GM21737 (cell line): Measurements from ENCODE around the gene SHANK2.

Source experiments
- ATAC-seq: cut with Tn5 transposase; IDR thresholded peaks from one replicate; pipeline ENCODE4 v1.9.1; 2021; ENCODE audit warnings: mild to moderate bottlenecking, moderate library complexity; ENCODE audit not compliant: unreplicated experiment

SHANK2 gene

DNA sequence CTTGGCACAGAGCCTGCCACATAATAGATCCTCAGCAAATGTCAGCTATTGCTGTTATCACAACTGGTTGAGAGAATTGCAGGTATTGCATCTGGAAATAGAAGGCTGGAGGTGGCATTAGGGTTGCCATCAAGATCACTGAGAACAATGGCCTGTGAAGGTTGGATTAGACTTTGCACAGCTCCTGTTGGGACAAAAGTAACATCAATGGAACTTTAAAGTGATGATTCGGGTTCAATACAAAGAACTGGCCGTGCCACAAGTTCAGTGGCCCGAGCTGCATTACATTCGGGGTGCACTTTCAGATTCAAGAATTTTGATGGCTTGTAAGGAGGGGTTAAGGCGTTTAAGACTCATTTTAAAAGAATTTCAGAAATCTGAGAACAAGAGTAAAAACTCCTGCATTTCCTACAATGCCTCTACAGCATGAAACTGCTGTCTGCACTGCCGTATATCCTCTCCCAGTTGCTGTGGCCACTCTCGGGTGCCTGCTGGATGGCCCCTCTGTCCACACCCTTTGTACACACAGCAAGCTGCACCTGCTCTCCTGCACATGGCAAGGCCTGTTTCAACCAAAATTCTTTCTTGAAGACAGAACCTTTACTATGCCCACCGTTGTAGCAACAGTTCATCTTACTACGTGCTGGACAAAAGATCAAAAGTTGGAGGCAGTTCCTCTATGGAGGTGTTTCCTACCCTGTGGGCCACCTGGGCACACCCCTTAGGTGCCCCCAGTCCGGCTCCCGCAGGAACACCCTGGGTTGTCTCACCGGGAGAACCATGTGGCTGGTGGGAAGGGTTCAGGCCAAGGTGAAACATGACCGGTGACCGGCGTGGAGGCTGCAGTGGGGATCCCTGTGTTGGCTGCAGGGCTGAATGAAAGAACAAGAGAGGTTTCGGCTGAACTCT is 17.5 kb upstream of the SHANK2 start:
- ATAC-seq = no peak

DNA sequence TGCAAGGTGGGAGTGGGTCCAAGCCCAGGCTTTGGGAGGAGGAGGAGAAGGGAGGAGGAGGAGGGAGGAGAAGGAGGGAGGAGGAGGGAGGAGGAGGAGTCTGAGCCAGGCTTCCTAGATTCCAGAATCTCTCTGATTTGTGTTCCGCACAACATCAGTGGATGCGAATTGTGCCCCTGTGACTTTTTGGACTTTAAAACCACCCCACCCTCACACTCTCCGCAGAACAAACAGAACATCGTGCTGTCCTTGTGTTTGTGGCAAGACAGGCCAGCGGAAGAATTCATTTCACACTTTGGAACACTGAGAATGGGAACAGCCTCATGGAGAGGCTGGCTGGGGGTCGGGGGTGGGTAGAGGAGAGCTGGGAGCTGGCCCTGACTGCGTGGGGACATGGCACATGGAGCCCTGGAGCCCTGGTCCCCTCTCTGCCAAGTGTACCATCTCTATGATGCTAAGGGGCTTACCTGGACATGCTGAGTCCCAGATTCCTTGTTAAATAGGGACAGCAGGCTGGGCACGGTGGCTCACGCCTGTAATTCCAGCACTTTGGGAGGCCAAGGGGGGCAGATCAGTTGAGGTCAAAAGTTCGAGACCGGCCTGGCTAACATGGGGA is 16.4 kb upstream of the SHANK2 start:
- no peak for ATAC-seq

DNA sequence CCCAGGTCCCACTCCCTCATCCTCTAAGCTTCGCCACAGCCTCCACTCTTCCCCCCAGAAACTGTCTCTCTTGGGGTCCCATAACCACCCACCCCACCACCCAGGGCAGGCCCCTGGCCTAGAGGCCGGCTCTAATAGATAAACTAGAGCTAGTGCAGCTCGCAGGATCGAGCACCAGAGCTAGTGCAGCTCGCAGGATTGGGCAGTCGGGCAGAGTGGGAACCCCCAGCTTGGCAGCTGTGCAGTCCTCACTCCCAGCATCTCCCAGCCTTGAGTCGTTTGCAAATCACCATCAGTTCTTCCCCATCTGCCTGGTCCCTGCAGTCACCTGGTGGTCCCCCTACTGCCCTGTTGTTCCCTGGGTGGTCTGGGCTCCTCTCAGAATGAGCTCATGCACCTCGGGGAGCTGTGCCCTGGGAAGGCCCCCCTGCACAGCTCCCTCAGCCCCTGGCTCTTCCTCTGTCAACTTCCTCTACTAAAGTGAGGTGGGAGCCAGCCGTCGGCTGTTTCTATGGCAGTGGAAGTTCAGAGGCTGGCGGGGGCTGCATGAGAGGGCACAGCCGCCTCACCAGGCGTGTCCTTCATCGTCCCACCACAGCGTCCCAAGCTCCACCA is 15.5 kb upstream of the SHANK2 start:
- no peak for ATAC-seq

DNA sequence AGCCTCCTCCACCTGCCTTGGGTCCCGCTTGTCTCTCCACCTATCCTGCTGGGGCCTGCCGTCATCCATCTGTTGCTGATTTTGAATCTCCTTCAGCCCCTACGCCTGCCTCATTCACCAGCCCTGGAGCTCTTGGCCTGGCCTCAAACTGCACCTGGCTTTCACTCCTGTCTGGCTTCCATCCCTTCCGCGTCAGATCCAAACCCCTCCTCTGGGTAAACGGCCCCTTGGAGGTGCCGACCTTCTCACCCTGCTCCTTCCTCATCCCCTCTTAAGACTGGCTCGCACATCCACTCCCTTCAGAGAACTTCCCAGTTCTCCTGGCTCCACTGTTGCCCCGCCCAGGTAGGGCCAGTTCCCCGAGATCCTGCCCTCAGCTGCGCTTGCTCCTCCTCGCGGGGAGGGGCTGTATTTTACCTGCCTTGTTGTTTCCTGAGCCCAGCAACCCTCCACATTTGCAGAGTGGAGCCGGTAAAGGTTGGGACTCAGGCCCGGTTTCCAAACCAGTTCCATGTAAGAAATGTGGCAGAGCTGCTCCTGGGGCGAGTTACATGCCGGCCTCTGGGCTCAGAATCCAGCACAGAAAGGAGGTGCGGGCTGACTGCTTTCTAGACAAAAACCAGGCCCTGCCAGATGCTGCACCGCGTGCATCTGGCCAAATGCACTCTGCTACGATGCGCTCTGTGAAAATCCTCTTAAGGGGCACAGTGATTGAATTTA is 13.9 kb upstream of the SHANK2 start:
- no peak for ATAC-seq

- no peak for ATAC-seq
Measured at GRCh38 chr11:71265559-71266092, 13.2 kb upstream of the SHANK2 start.

GRCh38 chr11:71263386-71263785 is 11.0 kb upstream of the SHANK2 start:
- ATAC-seq = no peak

- no peak for ATAC-seq
Measured at GRCh38 chr11:71255800-71256479, 3.6 kb upstream of the SHANK2 start.

DNA sequence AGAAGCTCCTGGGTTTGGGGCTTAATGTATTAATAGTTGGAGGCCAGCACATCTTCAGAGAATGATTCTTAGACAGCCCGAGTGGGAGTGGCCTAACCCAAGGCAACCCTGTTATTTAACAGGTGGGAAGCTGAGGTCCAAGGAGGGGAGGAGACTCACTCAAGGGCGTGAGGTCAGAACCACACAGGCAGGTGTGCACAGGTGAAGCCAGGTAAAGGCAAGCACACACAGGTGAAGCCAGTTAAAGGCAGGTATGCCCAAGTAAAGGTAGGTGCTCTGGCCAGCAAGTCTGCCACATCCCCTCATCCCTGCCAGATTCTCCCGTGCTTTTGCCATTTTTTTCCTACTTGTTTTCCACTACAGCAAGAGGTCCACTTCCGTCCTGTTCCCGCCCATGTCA is 2.9 kb upstream of the SHANK2 start:
- no peak for ATAC-seq

GRCh38 chr11:71253794-71254193 is 1.4 kb upstream of the SHANK2 start:
- ATAC-seq = no peak

DNA sequence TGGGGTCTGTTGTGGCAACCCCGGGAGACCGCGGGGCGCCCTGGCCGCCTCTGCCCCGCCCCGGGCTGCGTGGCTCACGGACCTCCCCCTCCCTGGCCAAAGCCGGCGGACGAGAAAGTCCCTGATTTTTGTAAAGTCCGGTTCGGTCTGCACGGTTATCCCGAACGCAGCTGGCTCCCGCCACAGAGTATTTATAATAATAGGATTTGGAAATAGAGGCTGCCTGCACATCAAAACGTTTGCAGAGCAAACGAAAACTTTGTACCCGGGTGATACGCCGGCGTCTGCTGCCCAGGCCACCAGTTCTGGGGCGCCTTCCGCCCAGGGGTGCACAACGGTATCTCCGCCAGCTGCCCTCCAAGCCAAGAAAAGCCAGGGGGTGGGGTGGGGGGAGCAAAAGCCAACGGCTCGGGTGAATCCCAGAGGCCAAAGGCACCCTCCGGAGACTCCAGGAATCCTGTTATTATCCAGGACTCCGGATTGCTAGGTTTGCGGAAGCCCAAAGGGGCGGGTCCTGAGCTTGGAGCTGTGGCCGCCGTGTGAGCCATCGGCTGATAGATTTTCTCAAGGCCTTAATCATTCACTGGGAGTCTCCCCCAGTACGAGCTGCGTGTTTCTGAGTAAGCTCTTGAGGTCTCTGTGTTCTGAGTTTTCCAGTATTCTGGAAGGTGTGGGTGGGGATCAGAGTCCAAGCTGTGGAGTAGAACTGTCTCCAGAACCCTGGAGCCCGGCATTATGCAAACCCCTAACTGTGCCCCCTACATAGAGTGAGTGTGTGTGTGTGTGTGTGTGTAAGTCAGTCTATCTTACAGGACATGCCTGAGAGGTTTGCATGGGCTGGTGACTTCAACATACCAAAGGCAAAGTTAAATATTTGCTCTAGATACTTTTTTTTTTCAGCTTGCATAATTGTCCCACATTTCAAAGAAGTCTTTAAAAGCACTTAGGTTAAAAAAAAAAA is 673 bp upstream of the SHANK2 start:
- ATAC-seq = no peak

GRCh38 chr11:71251761-71252268 is 562 bp downstream of the SHANK2 start:
- ATAC-seq = peak; percentile 49

DNA sequence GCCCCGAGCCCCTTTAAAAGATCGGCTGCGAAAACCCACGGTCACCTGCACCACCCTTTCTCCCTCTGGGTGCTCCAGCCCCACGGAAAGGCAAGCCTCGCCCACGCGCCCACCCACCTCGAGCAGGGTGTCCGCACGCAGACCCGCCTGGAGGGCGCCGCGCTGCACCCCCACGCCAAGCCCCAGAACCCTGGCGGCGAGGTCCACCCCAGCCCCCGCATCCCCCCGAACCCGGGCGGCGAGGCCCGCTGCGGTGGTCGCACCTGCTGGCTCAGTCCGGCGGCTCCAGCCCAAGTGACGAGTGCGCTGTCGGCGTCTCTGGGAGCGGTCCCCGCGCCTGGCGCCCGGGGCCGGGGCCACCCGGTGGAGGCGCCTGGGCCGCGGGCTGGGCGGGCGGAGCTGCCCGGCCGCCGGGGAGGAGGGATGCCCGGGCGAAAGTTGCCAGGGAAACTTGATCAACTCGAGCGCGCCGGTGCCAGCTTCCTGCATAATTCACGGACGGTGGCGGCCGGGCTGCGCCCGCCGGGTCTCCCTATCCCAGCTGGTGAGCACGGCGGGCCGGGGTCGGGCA is 1.1 kb downstream of the SHANK2 start:
- no peak for ATAC-seq

GRCh38 chr11:71250523-71251150 is 1.7 kb downstream of the SHANK2 start:
- ATAC-seq = no peak

DNA sequence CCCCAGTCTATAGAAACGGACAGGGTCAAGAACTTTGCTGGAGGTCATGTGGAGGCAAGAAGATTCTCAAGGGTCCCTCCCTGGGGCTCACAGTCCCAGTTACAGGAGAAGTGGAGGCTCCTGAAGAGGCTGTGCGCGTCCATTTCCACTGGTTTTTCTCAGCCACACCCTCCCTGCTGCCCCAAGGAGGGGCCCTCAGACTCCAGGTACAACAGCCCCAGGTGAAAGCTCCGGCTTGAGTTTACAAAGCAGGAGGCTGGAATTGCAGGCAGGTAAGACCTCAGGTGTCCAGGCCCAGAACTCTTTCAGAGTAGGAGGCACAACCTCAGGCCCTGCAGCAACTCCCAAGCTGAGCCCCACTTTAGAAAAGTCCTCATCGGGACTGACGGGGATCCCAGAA is 3.1 kb downstream of the SHANK2 start:
- ATAC-seq = no peak

DNA sequence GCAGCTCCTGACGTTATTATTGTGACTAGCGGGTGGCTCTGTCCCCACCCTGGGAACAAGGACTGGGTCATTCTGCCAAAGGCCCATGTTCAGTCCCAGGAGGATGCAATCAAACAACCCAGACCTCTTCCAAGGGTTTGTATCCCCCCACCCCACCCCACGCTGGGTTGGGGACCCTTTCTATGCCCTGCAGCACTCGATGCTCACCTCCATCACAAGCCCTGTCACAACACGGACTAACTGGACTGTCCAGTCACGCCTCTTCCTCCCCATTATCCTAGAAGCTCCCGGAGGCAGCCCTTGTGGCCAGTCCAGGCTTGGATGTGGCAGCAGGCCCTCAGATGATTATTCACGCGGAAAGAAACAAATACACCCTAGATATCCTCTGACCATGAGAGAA is 3.7 kb downstream of the SHANK2 start:
- no peak for ATAC-seq

- ATAC-seq = no peak
Measured at GRCh38 chr11:71248251-71248570, 4.2 kb downstream of the SHANK2 start.

DNA sequence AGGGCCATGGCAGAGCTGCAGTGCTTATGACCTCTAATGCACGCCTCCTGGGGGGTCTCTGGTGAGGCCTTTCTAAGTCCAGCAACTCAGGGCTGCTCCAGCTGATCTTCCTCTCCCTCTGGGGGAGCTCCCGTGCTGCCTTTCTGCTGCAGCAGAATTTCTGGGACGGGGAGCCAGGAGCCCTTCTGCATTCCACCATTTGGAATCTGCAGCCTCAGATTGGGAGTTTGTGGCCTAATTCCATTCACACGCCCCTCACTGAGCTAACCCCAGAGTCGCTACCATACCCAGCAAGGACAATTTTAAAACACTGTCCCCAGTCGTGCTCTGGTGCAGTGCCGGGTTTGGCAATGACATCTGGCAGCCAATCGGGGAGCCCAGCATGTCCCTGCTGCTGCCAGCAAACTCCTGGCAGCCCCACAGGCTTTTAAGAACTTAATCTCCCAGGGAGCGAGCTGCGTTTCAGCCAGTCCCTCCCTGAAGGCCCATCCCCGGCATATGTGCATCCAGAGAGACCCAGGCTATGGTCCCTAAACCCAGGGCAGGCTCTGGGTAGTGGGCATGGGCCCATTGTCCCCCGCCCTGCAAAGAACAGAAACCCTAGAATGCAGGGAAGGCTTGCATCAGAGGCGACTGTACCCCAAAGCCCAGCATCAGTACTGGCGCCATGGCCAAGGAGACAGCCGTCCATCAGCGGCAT is 4.7 kb downstream of the SHANK2 start:
- no peak for ATAC-seq

DNA sequence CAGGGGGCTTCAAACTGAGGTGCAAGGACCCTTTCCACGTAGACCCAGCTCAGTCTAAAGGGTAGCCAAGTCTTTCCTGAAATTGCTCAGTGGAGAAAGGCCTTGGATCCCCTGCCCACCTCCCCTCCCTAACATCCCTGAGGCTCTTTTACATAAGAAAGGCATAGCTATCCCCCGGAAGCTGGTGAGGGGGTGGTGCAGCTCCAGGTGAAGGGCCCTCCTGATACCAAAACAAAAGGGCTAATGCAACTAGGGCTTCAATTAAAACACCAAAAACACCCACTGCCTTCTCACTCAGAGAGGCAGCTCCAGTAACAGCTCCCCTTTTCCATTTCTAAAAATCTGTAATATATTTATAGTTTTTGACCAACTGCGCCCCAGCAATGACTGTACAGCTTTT is 5.8 kb downstream of the SHANK2 start:
- no peak for ATAC-seq
